ENCODE measurements around the gene RCBTB2.
A peak's percentile ranks its signal among the peaks of the same experiment; 100 is the strongest.

The RCBTB2 gene

DNA sequence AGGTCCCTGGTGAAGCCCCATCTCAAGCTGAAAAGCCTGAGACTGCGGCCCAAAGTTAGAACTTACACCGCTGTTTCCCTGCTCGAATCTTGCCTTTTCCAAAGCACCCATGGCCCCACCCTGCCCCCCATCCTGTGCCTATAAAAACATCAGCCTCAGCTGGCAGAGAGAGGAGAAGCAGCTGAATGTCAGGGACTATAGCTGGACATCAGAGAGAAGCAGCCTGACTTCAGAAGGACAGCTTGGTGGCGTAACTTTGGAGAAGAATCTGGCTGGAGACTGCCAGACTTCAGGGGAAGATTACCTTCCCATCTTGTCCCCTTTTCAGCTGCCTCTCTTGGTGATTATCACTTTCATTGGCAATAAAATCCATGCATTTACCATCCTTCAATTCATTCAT lies 9.3 kb upstream of the RCBTB2 start:
- no peak overlapping the region for H3K4me3 ChIP-seq (ENCODE audit: low read depth, low read length)

DNA sequence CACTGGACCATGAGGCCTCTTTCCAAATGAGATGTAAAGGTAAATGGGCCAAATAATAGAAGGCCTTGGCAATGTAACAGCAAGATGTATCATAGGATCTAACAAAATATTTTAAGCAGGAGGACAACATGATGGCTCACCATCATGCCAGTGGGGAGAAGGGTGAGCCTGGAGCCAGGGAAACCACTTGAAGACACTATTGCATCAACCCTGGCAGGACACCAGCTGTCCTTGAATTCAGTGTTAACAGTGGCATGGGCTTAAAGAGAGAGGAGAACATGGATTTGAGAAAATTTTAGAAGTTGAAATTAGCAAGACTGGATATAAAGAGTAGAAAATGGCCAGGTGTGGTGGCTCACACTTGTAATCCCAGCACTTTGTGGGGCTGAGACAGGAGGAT lies 6.7 kb upstream of the RCBTB2 start:
- Histone ChIP-seq H3K4me1 (ENCODE audit: control insufficient read depth, insufficient read depth, low read length) (peaks cover 7% of the 10 kb centered on the region; the same call in 1 of the 2 replicates), H3K27ac (ENCODE audit: low read depth, low read length) (no peak overlapping the region), H3K9ac (ENCODE audit: low read length) (no peak overlapping the region), H3K27me3 (ENCODE audit: control insufficient read depth, insufficient read depth, low read length) (no peaks in the 10 kb centered on the region), H3K9me3 (ENCODE audit: control insufficient read depth, insufficient read depth, low read depth, low read length) (no peaks in the 10 kb centered on the region), H3K4me3 (ENCODE audit: low read depth, low read length) (no peak overlapping the region), H3K36me3 (ENCODE audit: control insufficient read depth, insufficient read depth, low read length) (no peaks in the 10 kb centered on the region)

More for the DNA sequence above, 9.3 kb upstream of the RCBTB2 start:
- H3K9me3 ChIP-seq (ENCODE audit: control insufficient read depth, insufficient read depth, low read depth, low read length), result no peaks in the 10 kb centered on the region
- no peak overlapping the region for H3K27ac ChIP-seq (ENCODE audit: low read depth, low read length)
- H3K36me3 ChIP-seq (ENCODE audit: control insufficient read depth, insufficient read depth, low read length), result no peaks in the 10 kb centered on the region
- H3K27me3 ChIP-seq (ENCODE audit: control insufficient read depth, insufficient read depth, low read length), result no peaks in the 10 kb centered on the region
- no peak overlapping the region for H3K9ac ChIP-seq (ENCODE audit: low read length)
- H3K4me1 ChIP-seq (ENCODE audit: control insufficient read depth, insufficient read depth, low read length), result peaks cover 7% of the 10 kb centered on the region; the same call in 1 of the 2 replicates

DNA sequence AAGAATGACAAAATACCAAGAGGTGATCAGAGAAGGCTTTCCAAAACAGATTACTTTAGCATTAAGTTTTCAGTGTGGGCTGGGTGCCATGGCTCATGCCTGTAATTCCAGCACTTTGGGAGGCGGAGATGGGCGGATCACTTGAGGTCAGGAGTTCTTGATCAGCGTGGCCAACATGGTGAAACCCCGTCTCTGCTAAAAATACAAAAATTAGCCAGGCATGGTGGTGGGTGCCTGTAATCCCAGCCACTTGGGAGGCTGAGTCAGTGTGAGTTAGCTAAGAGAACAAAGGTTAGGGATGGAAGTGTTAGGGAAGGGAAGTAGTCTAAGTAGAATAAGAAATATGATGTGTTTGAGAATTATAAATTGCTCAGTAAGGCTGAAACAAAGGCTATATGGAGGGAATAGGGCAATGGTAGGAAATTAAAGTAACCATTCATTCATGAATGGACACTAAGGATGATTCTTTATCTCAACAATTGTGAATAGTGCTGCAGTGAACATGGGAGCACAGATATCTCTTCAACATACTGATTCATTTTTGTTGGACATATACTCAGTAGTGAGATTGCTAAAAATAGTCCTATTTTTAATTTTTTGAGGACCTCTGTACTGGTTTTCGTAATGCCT lies 3.9 kb upstream of the RCBTB2 start:
- no peaks in the 10 kb centered on the region for H3K9me3 ChIP-seq (ENCODE audit: control insufficient read depth, insufficient read depth, low read depth, low read length)
- no peak overlapping the region for H3K4me3 ChIP-seq (ENCODE audit: low read depth, low read length)
- no peak overlapping the region for H3K27ac ChIP-seq (ENCODE audit: low read depth, low read length)
- H3K27me3 ChIP-seq (ENCODE audit: control insufficient read depth, insufficient read depth, low read length), result no peaks in the 10 kb centered on the region
- H3K36me3 ChIP-seq (ENCODE audit: control insufficient read depth, insufficient read depth, low read length), result no peaks in the 10 kb centered on the region
- no peak overlapping the region for H3K9ac ChIP-seq (ENCODE audit: low read length)
- peaks cover 13% of the 10 kb centered on the region for H3K4me1 ChIP-seq (ENCODE audit: control insufficient read depth, insufficient read depth, low read length)

DNA sequence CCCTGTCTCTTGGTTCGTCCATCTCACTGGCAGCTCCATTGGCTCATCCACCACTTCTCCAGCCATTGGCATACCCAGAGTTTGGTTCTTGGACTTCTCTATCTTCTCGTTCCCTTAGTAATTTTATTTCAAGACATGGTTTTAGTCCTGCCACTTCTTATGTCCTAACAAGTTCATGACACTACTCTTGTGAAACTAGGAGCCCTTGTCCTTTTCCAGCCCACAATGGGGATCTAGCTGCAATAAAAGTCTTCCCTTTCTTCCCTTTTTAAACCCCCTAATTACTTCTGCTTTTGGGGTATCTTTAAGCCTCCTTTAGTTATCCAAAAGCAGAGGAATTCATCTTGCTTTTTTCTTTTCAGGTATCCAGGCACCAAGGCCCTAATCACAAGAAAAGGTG lies 2.9 kb upstream of the RCBTB2 start:
- Histone ChIP-seq H3K27ac (ENCODE audit: low read depth, low read length) (no peak overlapping the region), H3K9ac (ENCODE audit: low read length) (no peak overlapping the region), H3K4me3 (ENCODE audit: low read depth, low read length) (no peak overlapping the region), H3K4me1 (ENCODE audit: control insufficient read depth, insufficient read depth, low read length) (peaks cover 17% of the 10 kb centered on the region), H3K36me3 (ENCODE audit: control insufficient read depth, insufficient read depth, low read length) (no peaks in the 10 kb centered on the region), H3K27me3 (ENCODE audit: control insufficient read depth, insufficient read depth, low read length) (no peaks in the 10 kb centered on the region), H3K9me3 (ENCODE audit: control insufficient read depth, insufficient read depth, low read depth, low read length) (no peaks in the 10 kb centered on the region)

DNA sequence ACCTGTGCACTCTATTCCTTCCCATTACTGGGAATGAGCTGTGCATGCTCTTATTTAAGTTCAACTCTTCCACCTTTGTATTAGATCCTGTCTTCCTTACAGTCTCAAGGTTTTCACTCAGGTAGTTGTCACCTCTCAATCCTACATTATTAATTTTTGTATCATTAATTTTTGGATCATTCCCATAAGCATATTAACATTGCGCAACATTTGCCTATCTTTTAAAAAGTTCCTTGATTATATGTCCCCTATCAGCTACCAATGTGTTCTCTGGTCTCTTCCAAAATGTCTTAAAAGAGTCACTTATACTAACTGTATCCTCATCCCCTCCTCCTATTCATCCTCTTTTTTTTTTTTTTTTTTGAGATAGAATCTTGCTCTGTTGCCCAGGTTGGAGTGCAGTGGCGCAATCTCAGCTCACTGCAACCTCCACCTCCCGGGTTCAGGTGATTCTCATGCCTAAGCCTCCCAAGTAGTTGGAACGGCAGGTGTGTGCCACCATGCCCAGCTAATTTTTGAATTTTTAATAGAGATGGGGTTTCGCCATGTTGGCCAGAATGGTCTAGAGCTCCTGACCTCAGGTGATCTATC lies 2.1 kb upstream of the RCBTB2 start:
- Histone ChIP-seq H3K27me3 (ENCODE audit: control insufficient read depth, insufficient read depth, low read length) (no peaks in the 10 kb centered on the region), H3K9me3 (ENCODE audit: control insufficient read depth, insufficient read depth, low read depth, low read length) (no peaks in the 10 kb centered on the region), H3K36me3 (ENCODE audit: control insufficient read depth, insufficient read depth, low read length) (no peaks in the 10 kb centered on the region), H3K9ac (ENCODE audit: low read length) (no peak overlapping the region), H3K4me3 (ENCODE audit: low read depth, low read length) (no peak overlapping the region), H3K4me1 (ENCODE audit: control insufficient read depth, insufficient read depth, low read length) (peaks cover 17% of the 10 kb centered on the region), H3K27ac (ENCODE audit: low read depth, low read length) (no peak overlapping the region)

DNA sequence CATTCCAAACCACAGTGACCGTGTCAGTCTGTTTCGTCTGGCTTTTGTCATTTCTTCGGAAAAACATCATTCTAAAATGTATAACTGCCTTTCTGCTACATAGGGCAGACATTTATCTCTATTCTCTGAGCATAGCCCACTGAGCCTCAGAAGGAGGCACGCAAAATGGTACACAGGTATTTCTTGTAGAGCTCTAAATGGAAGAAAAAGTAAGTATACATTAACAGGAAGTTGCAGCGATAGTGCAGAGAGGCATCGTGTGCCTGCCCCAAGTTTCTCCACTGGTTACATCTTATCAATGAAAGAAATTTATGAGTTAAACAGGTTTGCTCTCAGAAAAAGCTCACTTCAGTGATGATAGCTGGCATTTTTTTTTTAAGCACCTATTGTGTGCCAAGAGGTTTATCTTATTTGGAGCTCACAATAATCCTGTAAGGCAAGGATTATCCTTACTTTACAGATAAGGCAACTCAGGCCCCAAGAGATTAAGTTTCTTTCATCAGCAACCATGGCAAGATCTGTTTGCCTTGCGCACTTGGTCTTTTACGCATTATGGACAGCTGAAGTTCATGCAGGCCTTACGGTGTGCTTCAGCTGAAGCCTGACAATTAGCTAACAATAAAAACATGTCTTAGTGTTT lies 1.2 kb upstream of the RCBTB2 start:
- Histone ChIP-seq H3K9me3 (ENCODE audit: control insufficient read depth, insufficient read depth, low read depth, low read length) (no peaks in the 10 kb centered on the region), H3K36me3 (ENCODE audit: control insufficient read depth, insufficient read depth, low read length) (no peaks in the 10 kb centered on the region), H3K27me3 (ENCODE audit: control insufficient read depth, insufficient read depth, low read length) (no peaks in the 10 kb centered on the region), H3K4me3 (ENCODE audit: low read depth, low read length) (no peak overlapping the region; the same call in 1 of the 2 replicates), H3K27ac (ENCODE audit: low read depth, low read length) (no peak overlapping the region), H3K4me1 (ENCODE audit: control insufficient read depth, insufficient read depth, low read length) (peaks cover 17% of the 10 kb centered on the region), H3K9ac (ENCODE audit: low read length) (no peak overlapping the region)

DNA sequence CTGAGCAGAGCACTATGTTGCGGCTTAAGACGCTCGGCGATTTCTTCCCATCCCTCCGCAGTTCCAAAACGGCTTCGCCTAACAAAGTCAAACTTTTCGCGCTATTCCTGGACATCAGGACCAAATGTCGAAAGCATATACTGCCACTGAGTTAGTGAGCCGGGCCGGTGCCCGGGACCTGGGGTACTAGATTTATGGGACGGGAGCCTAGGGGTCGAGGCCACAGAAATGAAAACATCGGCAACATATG lies 699 bp downstream of the RCBTB2 start:
- peak overlapping the region; percentile 73 for H3K27ac ChIP-seq (ENCODE audit: low read depth, low read length)

DNA sequence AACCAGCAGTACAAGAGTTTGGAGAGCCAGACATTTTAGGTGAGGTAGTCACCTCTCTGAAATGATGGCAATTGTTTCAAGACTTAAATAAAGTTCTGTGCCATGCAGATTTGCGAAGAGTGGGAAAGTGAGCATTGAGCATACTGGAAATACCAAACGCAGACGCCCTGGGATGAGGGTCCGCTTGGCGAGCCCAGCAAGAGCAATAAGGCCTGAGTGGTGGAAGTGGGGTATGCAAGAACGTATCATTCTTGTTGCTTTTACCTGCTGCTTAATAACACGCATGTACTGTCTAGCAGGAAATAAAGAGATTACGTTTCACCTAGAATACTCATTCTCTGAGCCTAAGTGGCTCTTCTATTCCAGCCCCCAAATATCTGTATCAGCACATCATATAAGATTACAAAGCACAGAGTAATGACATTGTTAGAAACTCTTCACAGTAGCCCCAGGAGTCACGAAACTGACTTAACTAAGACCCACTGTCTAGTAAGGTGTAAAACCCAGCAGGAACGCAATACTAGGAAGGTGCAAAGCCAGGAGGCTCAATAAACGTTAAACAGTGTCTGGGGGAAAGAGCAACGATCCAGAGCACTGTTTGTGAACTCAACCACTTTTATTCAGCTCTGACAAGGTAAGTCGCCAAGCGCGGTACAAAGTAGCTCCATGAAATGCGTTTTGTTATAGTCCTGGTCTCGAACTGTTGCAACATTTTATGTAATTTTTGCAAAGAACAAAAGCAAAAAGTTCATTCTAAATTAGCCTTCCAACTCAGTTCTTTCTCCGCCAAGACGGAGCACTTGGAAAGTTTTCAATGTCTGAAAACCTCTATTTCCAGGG lies 1.2 kb downstream of the RCBTB2 start:
- no peaks in the 10 kb centered on the region for H3K27me3 ChIP-seq (ENCODE audit: control insufficient read depth, insufficient read depth, low read length)
- H3K4me1 ChIP-seq (ENCODE audit: control insufficient read depth, insufficient read depth, low read length), result peaks cover 17% of the 10 kb centered on the region
- no peaks in the 10 kb centered on the region for H3K36me3 ChIP-seq (ENCODE audit: control insufficient read depth, insufficient read depth, low read length)
- no peaks in the 10 kb centered on the region for H3K9me3 ChIP-seq (ENCODE audit: control insufficient read depth, insufficient read depth, low read depth, low read length)
- H3K9ac ChIP-seq (ENCODE audit: low read length), result peak overlapping the region; percentile 85
- H3K4me3 ChIP-seq (ENCODE audit: low read depth, low read length), result peak overlapping the region; percentile 89
- H3K27ac ChIP-seq (ENCODE audit: low read depth, low read length), result no peak overlapping the region

More for the DNA sequence above, 699 bp downstream of the RCBTB2 start:
- Histone ChIP-seq H3K9me3 (ENCODE audit: control insufficient read depth, insufficient read depth, low read depth, low read length) (no peaks in the 10 kb centered on the region), H3K4me3 (ENCODE audit: low read depth, low read length) (peak overlapping the region; percentile 89), H3K9ac (ENCODE audit: low read length) (peak overlapping the region; percentile 85), H3K4me1 (ENCODE audit: control insufficient read depth, insufficient read depth, low read length) (peaks cover 17% of the 10 kb centered on the region), H3K27me3 (ENCODE audit: control insufficient read depth, insufficient read depth, low read length) (no peaks in the 10 kb centered on the region), H3K36me3 (ENCODE audit: control insufficient read depth, insufficient read depth, low read length) (no peaks in the 10 kb centered on the region)

DNA sequence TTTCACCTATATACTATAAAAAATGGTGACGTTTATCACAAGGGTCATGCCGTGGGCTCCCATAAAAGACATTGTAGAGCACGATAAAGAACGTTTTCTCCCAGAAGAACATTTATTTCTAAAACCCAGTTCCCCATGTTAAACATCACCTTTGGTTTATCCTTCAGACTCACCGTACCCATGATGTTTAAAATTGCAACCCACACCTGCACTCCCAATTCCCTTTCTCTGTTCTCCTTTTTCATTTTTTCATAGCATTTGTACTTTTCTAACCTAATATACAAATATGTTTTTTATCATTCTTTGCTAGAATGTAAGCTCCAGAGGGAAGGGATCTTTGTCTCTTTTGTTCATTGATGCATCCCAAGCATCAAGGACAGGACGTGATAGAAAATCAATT lies 2.0 kb downstream of the RCBTB2 start:
- Histone ChIP-seq H3K27ac (ENCODE audit: low read depth, low read length) (no peak overlapping the region), H3K27me3 (ENCODE audit: control insufficient read depth, insufficient read depth, low read length) (no peaks in the 10 kb centered on the region), H3K9me3 (ENCODE audit: control insufficient read depth, insufficient read depth, low read depth, low read length) (no peaks in the 10 kb centered on the region), H3K9ac (ENCODE audit: low read length) (no peak overlapping the region), H3K36me3 (ENCODE audit: control insufficient read depth, insufficient read depth, low read length) (no peaks in the 10 kb centered on the region), H3K4me1 (ENCODE audit: control insufficient read depth, insufficient read depth, low read length) (peaks cover 17% of the 10 kb centered on the region), H3K4me3 (ENCODE audit: low read depth, low read length) (no peak overlapping the region)

DNA sequence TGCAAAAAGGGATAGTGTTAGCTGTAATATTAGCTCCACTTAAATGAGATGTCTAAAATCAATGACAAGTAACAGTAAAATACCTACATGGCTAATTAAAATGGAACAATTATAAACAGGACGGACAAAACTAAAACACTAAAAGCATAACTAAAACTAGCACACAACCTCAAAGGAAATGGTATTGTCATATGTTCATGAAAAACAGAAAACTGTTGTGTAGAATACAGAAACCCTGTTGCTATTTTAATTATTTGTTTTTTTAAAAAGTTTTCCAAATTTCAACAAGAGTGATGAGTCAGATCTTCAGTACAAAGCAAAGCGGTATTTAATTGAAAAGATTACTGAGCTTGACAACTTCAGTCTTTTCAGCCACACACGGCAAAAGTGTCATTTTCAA lies 4.2 kb downstream of the RCBTB2 start:
- no peak overlapping the region for H3K27ac ChIP-seq (ENCODE audit: low read depth, low read length)
- H3K27me3 ChIP-seq (ENCODE audit: control insufficient read depth, insufficient read depth, low read length), result no peaks in the 10 kb centered on the region
- H3K9me3 ChIP-seq (ENCODE audit: control insufficient read depth, insufficient read depth, low read depth, low read length), result no peaks in the 10 kb centered on the region
- no peak overlapping the region for H3K4me3 ChIP-seq (ENCODE audit: low read depth, low read length)
- no peaks in the 10 kb centered on the region for H3K36me3 ChIP-seq (ENCODE audit: control insufficient read depth, insufficient read depth, low read length)
- no peak overlapping the region for H3K9ac ChIP-seq (ENCODE audit: low read length)
- H3K4me1 ChIP-seq (ENCODE audit: control insufficient read depth, insufficient read depth, low read length), result peaks cover 15% of the 10 kb centered on the region

DNA sequence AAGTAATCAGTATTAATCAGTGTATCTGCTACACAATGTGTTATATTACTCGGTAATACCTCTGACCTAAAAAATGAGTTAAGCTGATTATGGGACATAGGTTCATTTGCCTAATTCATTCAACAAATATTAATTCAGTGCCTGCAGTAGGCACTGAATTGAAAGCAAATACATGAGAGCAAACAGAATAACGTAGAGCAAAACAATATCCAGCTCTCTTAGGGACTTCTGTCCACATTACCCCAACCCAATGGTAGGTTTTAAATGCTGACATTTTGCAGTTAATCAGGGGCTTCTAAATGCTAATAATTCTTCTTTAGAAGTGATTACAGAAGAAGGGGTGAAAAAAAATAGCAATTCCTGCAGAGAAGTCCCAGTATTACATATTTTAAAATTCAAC lies 4.9 kb downstream of the RCBTB2 start:
- Histone ChIP-seq H3K27ac (ENCODE audit: low read depth, low read length) (no peak overlapping the region), H3K9me3 (ENCODE audit: control insufficient read depth, insufficient read depth, low read depth, low read length) (no peaks in the 10 kb centered on the region), H3K4me3 (ENCODE audit: low read depth, low read length) (no peak overlapping the region), H3K4me1 (ENCODE audit: control insufficient read depth, insufficient read depth, low read length) (peaks cover 10% of the 10 kb centered on the region; the same call in 1 of the 2 replicates), H3K9ac (ENCODE audit: low read length) (no peak overlapping the region), H3K36me3 (ENCODE audit: control insufficient read depth, insufficient read depth, low read length) (no peaks in the 10 kb centered on the region), H3K27me3 (ENCODE audit: control insufficient read depth, insufficient read depth, low read length) (no peaks in the 10 kb centered on the region)

All from HUES6 (cell line).